Stimulated activated effector memory CD8-positive, alpha-beta T cell treated with anti-CD3 and anti-CD28 coated beads, Interleukin-12 subunit alpha, Interleukin-12 subunit beta, amount 100 ng/mL, for 72 hours (primary cell): ENCODE measurements around the gene ABL1.
"Not testable (repeated sequence)": the region's sequence is repeated elsewhere in the genome, so short reads cannot be mapped to it uniquely, and the experiment has no call there.

Experiments used
- ATAC-seq: fragments of 150-1000 bp; cut with Tn5 transposase; 2 replicates; pipeline ENCODE4 v1.10.0; 2021
- DNase-seq, 2 donors: peaks; one replicate each; pipeline ENCODE4 v3.0.0; 2021 to 2022; ENCODE audit warnings: low spot score in 2 of 2
- H3K27ac Mint-ChIP-seq: one replicate; pipeline ENCODE4 v1.8.0; 2022; ENCODE audit warnings: mild to moderate bottlenecking, mixed read lengths
- H3K36me3 Mint-ChIP-seq: one replicate; pipeline ENCODE4 v1.8.0; 2022; ENCODE audit warnings: mild to moderate bottlenecking, mixed read lengths
- H3K4me1 Mint-ChIP-seq: one replicate; pipeline ENCODE4 v1.8.0; 2022; ENCODE audit warnings: mixed read lengths
- H3K4me3 Mint-ChIP-seq: one replicate; pipeline ENCODE4 v1.8.0; 2022; ENCODE audit warnings: mild to moderate bottlenecking, mixed read lengths
- H3K9me3 Mint-ChIP-seq: one replicate; pipeline ENCODE4 v1.8.0; 2022; ENCODE audit warnings: mixed read lengths

ABL1 gene

DNA sequence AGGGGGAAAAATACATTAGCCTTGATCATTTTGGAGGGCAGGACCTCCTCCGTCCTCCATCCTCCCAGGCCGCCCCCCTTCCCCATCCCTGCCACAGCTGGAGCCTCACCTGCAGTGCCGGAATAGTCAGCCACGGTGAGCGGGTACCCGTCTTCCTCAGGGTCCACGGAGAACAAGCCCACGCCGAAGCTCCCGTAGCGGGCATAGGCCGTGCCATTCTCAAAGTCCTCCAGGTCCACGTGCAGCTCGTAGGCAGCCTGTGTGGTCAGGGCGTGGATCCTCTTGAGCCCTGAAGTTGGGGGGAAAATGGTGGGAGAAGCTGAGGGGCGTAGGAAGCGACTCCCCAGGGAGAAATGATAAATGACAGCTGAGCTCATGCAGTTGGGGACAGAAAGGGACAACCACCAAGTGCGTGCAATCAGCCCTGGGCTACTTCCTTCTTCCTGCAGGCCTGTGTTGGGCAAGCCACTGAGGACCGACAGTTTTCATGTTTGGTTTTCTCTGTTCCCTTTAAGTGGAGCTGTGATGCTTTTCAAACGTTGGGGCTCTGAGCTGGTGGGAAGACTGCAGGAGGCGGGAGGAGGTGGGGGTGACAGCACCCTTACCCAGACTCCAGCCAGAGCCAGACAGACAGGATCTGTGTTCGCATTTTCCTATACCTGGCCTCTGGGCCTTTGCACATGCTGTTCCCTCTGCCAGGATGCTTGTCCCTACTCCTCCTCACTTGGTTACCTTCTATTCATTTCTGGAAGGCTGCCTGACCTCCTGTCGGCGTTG, 70.3 kb downstream of the ABL1 start:
- no peak overlapping the region for H3K4me3 Mint-ChIP-seq
- no peaks in the 10 kb centered on the region for H3K4me1 Mint-ChIP-seq
- no peak overlapping the region for H3K27ac Mint-ChIP-seq
- no peaks in the 10 kb centered on the region for H3K9me3 Mint-ChIP-seq
- H3K36me3 Mint-ChIP-seq, result no peaks in the 10 kb centered on the region
- ATAC-seq (no peak), DNase-seq (no peak)

DNA sequence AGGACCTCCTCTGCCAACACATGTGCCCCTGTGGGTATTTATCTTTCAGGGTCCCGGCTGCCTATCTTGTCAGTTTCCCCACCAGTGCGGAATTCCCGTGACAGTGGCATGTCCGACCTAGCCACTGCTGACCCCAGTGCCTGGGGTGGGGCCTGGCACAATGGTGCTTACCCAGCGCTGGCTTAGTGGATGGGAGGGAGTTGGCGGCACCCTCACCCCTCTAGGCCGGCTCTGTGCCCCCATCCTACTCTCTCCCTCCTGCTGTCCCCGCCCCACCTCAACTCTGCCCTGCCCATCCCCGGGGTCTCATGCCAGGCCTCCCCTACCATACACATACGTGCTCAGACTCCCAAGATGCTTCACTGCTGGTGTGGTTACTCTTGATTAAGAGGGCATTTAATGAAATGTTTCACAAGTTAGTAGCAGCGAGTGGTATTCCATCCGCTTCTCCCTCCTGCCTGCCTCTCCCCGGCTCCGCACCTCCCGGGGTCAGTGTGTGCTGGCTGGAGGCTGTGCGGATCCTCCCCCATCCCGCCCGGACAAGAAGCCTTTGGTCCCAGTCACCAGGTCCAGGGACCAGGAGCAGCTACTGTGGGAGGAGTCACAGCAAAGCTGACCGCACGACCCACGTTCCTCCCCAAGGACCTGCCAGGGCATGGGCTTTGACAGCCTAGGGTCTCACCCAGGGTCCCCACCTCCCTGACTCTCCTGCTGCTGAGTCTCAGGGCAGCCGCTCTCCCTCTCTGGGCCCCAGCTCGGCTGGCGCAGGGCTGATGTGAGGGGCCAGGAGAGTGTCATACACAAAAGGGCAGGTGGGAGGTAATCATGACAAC, 71.1 kb downstream of the ABL1 start:
- Mint-ChIP-seq H3K9me3 (no peaks in the 10 kb centered on the region), H3K4me3 (no peak overlapping the region), H3K36me3 (no peaks in the 10 kb centered on the region), H3K27ac (no peak overlapping the region), H3K4me1 (no peaks in the 10 kb centered on the region)
- DNase-seq (no peak), ATAC-seq (no peak)

DNA sequence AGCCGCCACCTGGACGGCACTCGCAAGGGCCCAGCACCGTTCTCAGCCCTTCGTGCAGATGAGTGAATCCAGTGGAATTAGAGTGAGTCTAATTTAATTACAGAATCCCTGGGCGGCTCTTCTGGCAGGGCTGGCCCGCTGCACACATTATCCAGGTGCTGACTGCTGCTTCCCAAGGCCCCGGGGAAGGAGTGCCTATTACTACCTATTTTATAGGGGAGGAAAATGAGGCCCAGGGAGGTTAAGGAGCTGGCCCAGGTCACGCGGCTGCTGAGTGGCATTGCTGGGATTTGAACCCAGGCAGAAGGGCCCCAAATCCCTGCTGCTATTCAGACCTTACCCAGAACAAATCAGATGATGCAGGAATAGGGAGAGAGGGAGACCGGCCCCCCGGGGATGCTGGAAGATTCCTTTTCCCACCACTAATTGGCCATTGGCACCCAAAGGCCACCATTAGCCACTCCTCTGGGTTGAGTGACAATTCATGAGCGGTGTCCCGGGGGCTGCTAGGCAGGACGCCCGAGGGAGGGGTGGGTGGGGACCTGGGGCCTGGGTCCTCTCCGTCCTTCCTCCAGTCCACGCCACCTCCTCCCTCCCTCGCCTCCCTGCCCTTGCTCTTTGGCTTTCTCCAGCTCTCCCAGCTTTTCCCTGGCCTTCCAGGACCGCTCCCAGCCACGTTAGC, 71.8 kb downstream of the ABL1 start:
- DNase-seq (no peak), ATAC-seq (no peak)
- Mint-ChIP-seq H3K4me1 (no peaks in the 10 kb centered on the region), H3K9me3 (no peaks in the 10 kb centered on the region), H3K4me3 (no peak overlapping the region), H3K27ac (no peak overlapping the region), H3K36me3 (no peaks in the 10 kb centered on the region)

GRCh38 chr9:130908146-130908877, 73.3 kb downstream of the ABL1 start:
- H3K36me3 Mint-ChIP-seq, result no peaks in the 10 kb centered on the region
- no peak overlapping the region for H3K27ac Mint-ChIP-seq
- no peaks in the 10 kb centered on the region for H3K4me1 Mint-ChIP-seq
- DNase-seq (no peak), ATAC-seq (peak; percentile 33)
- no peaks in the 10 kb centered on the region for H3K9me3 Mint-ChIP-seq
- no peak overlapping the region for H3K4me3 Mint-ChIP-seq

DNA sequence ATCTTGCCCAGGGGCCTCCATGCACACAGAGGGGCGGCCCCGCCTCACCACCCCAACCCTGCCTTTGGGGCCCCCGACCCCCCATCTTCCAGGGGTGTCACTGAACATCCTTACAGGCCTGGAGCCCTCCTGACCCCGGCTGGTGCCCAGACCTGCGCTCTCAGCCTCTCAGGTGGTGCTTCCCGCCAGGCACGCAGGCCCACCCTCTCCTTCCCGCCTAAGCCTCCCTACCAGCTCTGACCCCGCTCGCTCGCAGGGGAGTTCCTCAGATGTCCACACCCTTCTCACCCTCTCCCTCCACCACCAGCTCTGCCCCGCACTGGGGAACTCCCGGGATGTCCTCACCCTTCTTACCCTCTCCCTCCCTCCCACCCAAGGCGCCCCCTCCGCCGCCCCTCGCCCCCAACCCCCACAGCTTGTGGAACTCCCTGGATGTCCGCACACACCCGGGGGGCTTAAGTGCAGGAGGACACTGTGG, 73.9 kb downstream of the ABL1 start:
- H3K27ac Mint-ChIP-seq, result no peak overlapping the region
- ATAC-seq (no peak), DNase-seq (no peak)
- no peak overlapping the region for H3K4me3 Mint-ChIP-seq
- no peaks in the 10 kb centered on the region for H3K9me3 Mint-ChIP-seq
- H3K4me1 Mint-ChIP-seq, result no peaks in the 10 kb centered on the region
- H3K36me3 Mint-ChIP-seq, result no peaks in the 10 kb centered on the region

GRCh38 chr9:130910041-130910440, 75.0 kb downstream of the ABL1 start:
- ATAC-seq, H3K9me3 Mint-ChIP-seq, H3K36me3 Mint-ChIP-seq, H3K4me1 Mint-ChIP-seq, H3K27ac Mint-ChIP-seq, H3K4me3 Mint-ChIP-seq, DNase-seq: not testable (repeated sequence)

- H3K9me3 Mint-ChIP-seq, ATAC-seq, H3K4me1 Mint-ChIP-seq, DNase-seq, H3K27ac Mint-ChIP-seq, H3K36me3 Mint-ChIP-seq, H3K4me3 Mint-ChIP-seq: not testable (repeated sequence)
Observed at GRCh38 chr9:130910670-130911069, 75.6 kb downstream of the ABL1 start.

- no peaks in the 10 kb centered on the region for H3K36me3 Mint-ChIP-seq
Observed at GRCh38 chr9:130911254-130912049, 76.4 kb downstream of the ABL1 start.

GRCh38 chr9:130912932-130913598, 78.0 kb downstream of the ABL1 start:
- DNase-seq, result no peak
- no peaks in the 10 kb centered on the region for H3K4me1 Mint-ChIP-seq
- H3K27ac Mint-ChIP-seq, result no peak overlapping the region
- no peaks in the 10 kb centered on the region for H3K9me3 Mint-ChIP-seq
- H3K36me3 Mint-ChIP-seq, result no peaks in the 10 kb centered on the region
- ATAC-seq, result no peak
- H3K4me3 Mint-ChIP-seq, result no peak overlapping the region

More at GRCh38 chr9:130911254-130912049, 76.4 kb downstream of the ABL1 start:
- Mint-ChIP-seq H3K4me1 (no peaks in the 10 kb centered on the region), H3K9me3 (no peaks in the 10 kb centered on the region), H3K4me3 (no peak overlapping the region), H3K27ac (no peak overlapping the region)
- ATAC-seq (no peak), DNase-seq (no peak)

DNA sequence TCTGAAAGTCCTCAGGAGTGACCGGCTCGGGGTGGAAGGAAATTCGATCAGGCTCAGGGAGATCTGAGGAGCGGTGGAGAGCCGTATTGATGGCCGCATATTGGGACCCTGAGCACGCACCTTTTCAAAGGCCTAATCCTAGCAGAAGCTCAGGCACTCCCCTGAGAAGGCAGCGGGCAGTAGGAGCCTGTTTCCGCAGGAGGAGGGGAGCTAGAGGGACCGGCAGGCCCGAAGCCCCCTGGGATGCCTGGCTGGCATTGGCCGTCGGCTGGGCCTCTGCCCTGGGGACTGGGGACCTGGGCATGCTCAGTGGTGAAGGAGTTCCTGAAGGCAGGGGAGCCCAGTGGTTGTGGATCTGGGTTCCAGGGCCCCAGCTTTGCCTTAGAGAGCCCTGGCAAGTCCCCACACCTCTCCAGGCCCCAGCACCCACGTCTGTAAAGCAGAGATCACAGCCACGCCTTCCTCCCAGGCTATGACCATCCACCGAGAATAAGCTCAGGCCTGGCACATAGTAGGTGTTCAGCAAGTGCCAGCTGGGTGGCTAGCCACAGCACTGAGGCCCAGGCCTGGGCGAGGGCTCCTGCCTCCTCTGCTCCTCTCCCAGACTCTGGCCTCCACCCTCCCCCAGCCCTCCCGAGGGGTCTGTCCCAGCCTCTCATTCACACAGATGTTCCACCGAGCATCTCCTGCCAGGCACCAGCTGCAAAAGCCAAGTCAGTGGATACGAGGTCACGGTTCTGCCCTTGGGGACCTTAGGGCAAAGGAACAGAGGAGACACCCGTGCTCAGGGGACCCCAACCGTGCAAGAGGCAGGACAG, 78.8 kb downstream of the ABL1 start:
- ATAC-seq (no peak), DNase-seq (no peak)
- no peak overlapping the region for H3K27ac Mint-ChIP-seq
- H3K36me3 Mint-ChIP-seq, result no peaks in the 10 kb centered on the region
- no peak overlapping the region for H3K4me3 Mint-ChIP-seq
- no peaks in the 10 kb centered on the region for H3K4me1 Mint-ChIP-seq
- no peaks in the 10 kb centered on the region for H3K9me3 Mint-ChIP-seq

GRCh38 chr9:130914417-130915095, 79.5 kb downstream of the ABL1 start:
- ATAC-seq, result peak; percentile 27
- H3K36me3 Mint-ChIP-seq, result no peaks in the 10 kb centered on the region

DNA sequence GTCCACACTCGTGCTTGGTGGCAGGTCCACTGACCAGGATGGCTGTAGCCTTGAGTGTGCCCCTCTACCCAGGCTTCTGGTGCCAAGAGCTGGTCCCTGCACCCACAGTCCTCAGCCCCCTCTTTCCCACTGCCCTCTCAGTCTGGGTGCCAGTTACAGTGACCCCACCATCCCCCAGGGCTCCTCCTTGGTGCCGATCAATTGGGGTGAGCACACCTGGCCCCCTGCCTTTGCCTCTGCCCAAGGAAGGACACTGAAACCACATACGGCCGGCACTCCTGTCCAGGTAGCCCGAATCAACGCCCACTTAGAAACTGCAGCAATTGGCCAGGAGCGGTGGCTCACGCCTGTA, 80.0 kb downstream of the ABL1 start:
- H3K4me1 Mint-ChIP-seq, result no peaks in the 10 kb centered on the region
- no peak for DNase-seq
- ATAC-seq, result no peak
- no peak overlapping the region for H3K4me3 Mint-ChIP-seq
- H3K36me3 Mint-ChIP-seq, result no peaks in the 10 kb centered on the region
- no peaks in the 10 kb centered on the region for H3K9me3 Mint-ChIP-seq
- no peak overlapping the region for H3K27ac Mint-ChIP-seq

More at GRCh38 chr9:130914417-130915095, 79.5 kb downstream of the ABL1 start:
- Mint-ChIP-seq H3K27ac (no peak overlapping the region), H3K9me3 (no peaks in the 10 kb centered on the region), H3K4me3 (no peak overlapping the region), H3K4me1 (no peaks in the 10 kb centered on the region)
- no peak for DNase-seq
